HT-29 (cell line): Measurements from ENCODE around the gene MAGEB3. TPM values are rescaled to one million over a fixed set of nuclear protein-coding genes. Genes with fewer than 3 reads are reported as not detected.

Experiments used
- DNase-seq: peaks from one replicate; pipeline ENCODE4 v3.0.0-alpha.2; 2015; ENCODE audit warnings: low spot score
- total RNA-seq: library from RNA; depleted of rRNA; stranded (reverse); fragments of >200 nt; shearing (Covaris generic); gene quantifications from 2 replicates; pipeline ENCODE4 v1.2.3, GENCODE V29; 2014; rRNA removed

MAGEB3 gene
- total RNA-seq, 1 experiment from 2014 or later = not detected

- DNase-seq = no peak
Measured at GRCh38 chrX:30278365-30278764, 47.9 kb downstream of the MAGEB3 start.

DNA sequence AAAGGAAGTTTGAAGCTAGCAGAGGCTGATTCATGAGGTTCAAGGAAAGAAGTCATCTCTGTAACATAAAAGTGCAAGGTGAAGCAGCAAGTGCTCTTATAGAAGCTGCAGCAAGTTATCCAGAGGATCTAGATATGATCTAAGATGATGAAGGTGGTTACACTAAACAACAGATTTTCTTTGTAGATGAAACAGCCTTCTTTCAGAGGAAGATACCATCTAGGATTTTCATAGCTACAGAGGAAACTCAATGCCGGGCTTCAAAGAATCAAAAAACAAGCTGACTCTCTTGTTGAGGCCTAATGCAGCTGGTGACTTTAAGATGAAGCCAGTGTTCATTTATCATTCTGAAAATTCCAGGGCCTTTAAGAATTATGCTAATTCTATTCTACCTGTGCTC lies 50.0 kb downstream of the MAGEB3 start:
- no peak for DNase-seq

DNA sequence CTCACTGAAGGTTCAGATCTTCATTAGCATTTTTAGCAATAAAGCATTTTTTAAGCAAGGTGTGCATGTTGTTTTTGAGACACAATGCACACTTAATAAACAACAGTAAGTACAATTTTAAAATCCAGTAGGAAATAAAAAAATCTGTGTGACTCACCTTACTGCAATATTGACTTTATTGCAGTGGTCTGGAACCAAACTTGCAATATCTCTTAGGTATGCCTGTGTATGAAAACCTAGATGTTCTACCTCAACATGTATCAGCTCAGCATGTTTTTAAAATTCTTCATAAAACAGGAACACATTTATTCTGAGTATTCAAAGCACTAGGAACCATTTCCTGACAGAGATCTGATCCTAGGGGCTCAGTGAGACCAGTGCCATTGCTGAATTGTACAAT lies 52.1 kb downstream of the MAGEB3 start:
- peak; percentile 2 for DNase-seq

DNA sequence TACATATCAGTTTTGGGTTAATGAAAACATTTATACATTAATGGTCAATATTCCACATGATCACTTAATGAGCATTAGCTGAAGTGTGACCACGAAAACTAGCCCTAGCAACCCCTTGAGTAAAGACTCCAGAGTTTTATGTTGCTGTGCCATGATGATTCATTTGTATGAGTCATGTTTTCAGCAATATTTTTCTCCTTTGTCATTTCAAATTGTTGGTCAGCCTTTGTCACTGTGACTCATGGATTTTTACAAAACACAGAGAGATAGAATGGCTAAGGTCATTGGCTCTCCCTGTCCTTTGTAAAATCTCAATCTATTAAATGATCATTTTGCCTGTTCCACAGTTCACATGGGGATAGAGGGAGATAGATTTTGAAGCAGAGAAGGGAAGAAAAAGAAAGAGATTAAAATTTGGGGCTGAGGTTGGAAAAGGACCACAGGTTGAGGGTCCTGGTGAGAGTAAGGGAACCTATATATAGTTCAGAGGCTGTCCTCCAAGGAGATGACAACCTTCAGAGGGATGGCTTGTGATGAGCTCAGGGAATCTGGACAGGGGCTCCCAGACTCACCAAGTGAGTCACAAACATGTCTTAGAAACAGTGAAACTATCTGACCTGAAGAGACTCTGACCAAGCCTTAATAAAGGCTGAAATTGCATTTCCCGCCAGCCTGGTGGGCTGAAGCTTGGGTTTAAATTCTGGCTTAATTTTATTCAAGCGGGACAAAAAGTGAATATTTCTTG lies 53.2 kb downstream of the MAGEB3 start:
- peak; percentile 62 for DNase-seq

Other genes starting within 250 kb of the MAGEB3 start
- gene MAGEB2, start 15.1 kb upstream of the MAGEB3 start, total RNA-seq = not detected in 2 replicates
- not detected in 2 replicates for gene MAGEB4, start 11.3 kb downstream of the MAGEB3 start, total RNA-seq
- not detected in 2 replicates for gene MAGEB1, start 16.5 kb downstream of the MAGEB3 start, total RNA-seq
- gene NR0B1, start 78.7 kb downstream of the MAGEB3 start, total RNA-seq = not detected in 2 replicates